ENCODE measurements around the gene OCEL1.

OCEL1 gene

DNA sequence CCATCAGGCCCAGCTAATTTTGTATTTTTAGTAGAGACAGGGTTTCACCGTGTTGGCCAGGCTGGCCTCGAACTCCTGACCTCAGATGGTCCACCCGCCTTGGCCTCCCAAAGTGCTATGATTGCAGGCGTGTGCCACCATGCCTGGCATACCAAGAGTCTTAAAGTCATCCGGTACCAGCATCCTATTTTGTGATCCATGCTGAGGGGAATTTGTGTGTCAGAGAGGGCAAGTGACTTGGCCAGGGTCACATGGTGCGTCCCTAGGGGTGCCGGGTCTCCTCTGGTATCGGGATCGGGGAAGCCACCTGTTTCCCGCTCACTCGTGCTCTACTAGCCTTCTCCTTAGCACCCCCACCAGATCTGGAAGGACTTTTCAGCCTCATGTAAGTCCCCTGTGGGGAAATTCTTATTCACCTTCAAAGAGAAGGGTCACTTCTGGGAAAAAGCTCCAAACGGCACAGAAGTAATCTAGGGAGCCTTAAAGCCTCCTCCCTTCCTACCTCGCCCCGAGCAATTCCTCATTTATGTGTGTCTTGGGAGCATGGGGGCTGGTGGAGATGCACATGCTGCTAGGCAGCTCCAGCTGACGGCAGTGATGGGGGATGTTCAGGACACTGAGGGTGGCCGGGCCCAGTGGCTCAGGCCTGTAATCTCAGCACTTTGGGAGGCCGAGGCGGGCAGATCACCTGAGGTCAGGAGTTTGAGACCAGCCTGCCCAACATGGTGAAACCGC lies 49.6 kb downstream of the OCEL1 start:
- TF ChIP-seq, protein P1, sequence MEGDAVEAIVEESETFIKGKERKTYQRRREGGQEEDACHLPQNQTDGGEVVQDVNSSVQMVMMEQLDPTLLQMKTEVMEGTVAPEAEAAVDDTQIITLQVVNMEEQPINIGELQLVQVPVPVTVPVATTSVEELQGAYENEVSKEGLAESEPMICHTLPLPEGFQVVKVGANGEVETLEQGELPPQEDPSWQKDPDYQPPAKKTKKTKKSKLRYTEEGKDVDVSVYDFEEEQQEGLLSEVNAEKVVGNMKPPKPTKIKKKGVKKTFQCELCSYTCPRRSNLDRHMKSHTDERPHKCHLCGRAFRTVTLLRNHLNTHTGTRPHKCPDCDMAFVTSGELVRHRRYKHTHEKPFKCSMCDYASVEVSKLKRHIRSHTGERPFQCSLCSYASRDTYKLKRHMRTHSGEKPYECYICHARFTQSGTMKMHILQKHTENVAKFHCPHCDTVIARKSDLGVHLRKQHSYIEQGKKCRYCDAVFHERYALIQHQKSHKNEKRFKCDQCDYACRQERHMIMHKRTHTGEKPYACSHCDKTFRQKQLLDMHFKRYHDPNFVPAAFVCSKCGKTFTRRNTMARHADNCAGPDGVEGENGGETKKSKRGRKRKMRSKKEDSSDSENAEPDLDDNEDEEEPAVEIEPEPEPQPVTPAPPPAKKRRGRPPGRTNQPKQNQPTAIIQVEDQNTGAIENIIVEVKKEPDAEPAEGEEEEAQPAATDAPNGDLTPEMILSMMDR (IDR thresholded peaks at IDR 0.05; ENCODE audit: borderline replicate concordance, extremely low read depth, low read length, poor library complexity, severe bottlenecking): no peak
- TF ChIP-seq EZH2 (IDR thresholded peaks at IDR 0.05; ENCODE audit: borderline replicate concordance, low read depth, low read length, severe bottlenecking): no peak
- H3K4me2 ChIP-seq (ENCODE audit: insufficient read depth, low read length): no peak overlapping the region
- no peak for ATAC-seq (ENCODE audit: insufficient read depth, low read depth)
- DNase-seq: no peak
- no peak overlapping the region for H3K9ac ChIP-seq (ENCODE audit: low read depth, low read length)
- peaks cover 3% of the 10 kb centered on the region; the same call in 1 of the 2 replicates for H3K79me2 ChIP-seq (ENCODE audit: insufficient read depth, low read length)
- no peak overlapping the region for H3K4me3 ChIP-seq (ENCODE audit: low read depth in 1 of 2, low read length in 2 of 2)
- H3K9me3 ChIP-seq (ENCODE audit: insufficient read depth, low read length, severe bottlenecking): no peaks in the 10 kb centered on the region
- no peak overlapping the region for H2AFZ ChIP-seq (ENCODE audit: low read depth, low read length)
- H3K4me1 ChIP-seq (ENCODE audit: insufficient read depth, low read length): no peaks in the 10 kb centered on the region
- no peaks in the 10 kb centered on the region for H3K27me3 ChIP-seq (ENCODE audit: insufficient read depth, low read length, poor library complexity)
- H3K36me3 ChIP-seq (ENCODE audit: insufficient read depth, low read length): peaks cover 63% of the 10 kb centered on the region
- H3K27ac ChIP-seq (ENCODE audit: low read length): no peak overlapping the region
- H4K20me1 ChIP-seq (ENCODE audit: insufficient read depth, low read length): peaks cover 4% of the 10 kb centered on the region; the same call in 1 of the 2 replicates
